ENCODE results near the gene CCDC127.
"Not testable (repeated sequence)": the region's sequence is repeated elsewhere in the genome, so short reads cannot be mapped to it uniquely, and the experiment has no call there.

CCDC127 gene

DNA sequence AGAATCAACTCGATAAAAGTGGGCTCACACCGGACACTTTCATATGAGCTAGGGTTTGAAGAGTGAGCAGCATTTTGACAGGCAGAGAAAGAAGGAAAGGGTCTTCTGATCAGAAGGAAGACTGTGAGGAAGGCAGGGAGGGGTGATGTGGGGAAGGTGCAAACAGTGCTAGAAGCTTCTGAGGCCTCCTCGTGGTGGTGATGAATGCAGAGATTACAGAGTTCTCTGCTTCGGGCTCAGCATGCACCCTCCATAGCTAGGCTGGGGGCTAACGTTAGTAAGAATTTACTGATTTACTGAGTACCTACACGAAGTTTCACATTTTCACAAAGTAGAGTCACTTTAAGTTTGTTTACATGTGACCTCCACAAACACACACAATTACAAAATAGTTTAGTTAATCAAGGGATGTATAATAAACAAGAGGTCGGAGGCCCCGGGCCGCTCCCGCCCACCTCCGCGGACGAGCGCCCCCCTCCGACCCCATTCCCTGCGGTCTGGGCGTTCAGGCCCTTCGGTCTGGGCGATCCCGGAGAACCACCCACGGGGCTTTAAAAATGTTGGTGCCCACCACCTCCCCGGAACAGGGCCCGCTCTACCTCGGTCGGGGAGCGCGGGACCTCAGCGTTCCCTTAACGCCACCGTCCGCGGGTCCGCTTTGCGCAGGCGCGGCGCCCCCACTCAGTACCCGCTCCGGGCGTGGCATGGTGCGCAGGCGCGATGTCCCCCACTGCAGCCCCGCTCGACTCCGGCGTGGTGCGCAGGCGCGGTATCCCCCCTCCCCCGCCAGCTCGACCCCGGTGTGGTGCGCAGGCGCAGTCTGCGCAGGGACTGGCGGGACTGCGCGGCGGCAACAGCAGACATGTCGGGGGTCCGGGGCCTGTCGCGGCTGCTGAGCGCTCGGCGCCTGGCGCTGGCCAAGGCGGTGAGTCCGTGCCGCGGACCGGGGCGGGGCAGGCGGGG lies at the start of gene CCDC127, which contains the start of gene SDHA:
Gene CCDC127 (minus strand): TSS at position 660 of the 963 bp plus-strand sequence. CDS start 1,304 bp downstream, outside the sequence.
Gene SDHA (plus strand): TSS at position 827 of the 963 bp plus-strand sequence. CDS start 36 bp downstream, at position 863.
- peak; percentile 92 to 96 (median 95) for DNase-seq (ENCODE audit: low read depth in 2 of 3, low spot score in 1 of 3)

DNA sequence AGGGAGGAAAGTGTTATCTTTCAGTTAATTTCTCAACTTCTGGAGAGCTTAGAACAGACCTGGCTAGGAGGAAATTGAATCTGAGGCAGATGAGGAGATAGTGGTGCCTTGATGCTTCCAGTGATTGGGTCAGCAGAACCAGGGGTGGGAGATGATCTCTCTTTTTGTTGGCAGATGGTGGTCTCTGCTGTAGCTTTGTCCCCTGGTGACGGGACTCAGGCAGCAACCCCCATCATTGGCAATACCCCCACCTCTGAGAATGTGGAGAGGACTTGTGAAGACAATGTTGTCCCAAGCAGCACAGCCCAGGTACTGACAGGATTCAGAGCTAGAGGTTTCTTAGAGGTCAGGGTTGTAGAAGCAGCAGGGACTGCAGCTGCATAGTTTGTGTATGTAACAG lies 49.8 kb upstream of the CCDC127 start:
- no peak for DNase-seq (ENCODE audit: low read depth in 2 of 3, low spot score in 1 of 3)

DNA sequence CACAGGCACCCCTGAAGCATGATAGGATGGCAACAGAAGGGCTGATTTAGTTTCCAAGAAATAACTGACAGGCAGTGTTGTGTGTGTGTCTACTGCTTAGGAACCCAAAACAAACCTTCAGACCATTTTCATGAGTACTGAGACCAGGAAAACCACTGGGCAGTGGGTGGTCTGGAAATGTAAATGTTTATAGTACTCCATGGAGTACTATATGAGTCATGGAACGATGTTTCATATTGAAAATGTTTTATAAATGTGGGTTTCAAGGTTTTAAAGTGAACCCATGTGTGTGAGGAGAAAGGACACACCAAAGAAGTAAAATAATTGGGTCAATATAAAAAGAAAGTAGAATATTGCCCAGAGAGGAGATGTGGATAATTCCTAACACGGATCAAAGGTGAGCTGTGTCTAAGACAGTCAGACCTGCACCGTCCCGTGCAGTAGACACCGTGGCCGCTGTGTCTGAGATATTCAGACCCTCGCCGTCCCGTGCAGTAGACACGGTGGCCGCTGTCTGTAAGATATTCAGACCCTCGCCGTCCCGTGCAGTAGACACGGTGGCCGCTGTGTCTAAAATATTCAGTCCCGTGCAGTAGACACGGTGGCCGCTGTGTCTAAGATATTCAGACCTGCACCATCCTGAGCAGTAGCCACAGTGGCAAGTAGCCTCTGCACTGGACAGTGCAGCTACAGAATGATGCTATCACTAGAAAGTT lies 48.5 kb upstream of the CCDC127 start:
- DNase-seq (ENCODE audit: low read depth in 2 of 3, low spot score in 1 of 3), result not testable (repeated sequence)

DNA sequence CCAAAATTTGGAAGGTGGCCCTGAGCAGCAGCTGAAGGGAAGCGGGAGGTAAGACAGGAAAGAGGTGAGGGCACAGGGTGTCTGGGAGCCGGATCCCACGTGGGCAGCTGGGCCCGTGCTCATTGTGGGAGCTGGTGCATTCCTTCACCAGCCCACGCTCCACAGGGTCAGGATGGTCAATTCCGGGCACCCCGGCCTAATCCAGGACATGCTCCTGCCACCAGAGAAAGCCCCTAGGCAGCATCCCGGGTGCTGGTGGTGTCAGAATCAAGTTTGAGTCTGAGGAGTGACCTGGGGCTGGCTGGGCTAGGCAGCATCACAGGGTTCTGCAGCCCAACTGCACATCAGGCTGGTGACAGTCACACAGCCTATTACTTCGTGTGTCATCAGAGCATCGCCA lies 46.4 kb upstream of the CCDC127 start:
- DNase-seq (ENCODE audit: low read depth in 2 of 3, low spot score in 1 of 3), result no peak

GRCh38 chr5:263275-263974 lies 45.5 kb upstream of the CCDC127 start:
- not testable (repeated sequence) for DNase-seq (ENCODE audit: low read depth in 2 of 3, low spot score in 1 of 3)

- no peak for DNase-seq (ENCODE audit: low read depth in 2 of 3, low spot score in 1 of 3)
Measured at GRCh38 chr5:257148-257547, 39.2 kb upstream of the CCDC127 start.

DNA sequence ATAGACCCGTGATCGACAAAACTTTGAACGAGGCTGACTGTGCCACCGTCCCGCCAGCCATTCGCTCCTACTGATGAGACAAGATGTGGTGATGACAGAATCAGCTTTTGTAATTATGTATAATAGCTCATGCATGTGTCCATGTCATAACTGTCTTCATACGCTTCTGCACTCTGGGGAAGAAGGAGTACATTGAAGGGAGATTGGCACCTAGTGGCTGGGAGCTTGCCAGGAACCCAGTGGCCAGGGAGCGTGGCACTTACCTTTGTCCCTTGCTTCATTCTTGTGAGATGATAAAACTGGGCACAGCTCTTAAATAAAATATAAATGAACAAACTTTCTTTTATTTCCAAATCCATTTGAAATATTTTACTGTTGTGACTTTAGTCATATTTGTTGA lies 38.4 kb upstream of the CCDC127 start:
- DNase-seq (ENCODE audit: low read depth in 2 of 3, low spot score in 1 of 3), result not testable (repeated sequence)

DNA sequence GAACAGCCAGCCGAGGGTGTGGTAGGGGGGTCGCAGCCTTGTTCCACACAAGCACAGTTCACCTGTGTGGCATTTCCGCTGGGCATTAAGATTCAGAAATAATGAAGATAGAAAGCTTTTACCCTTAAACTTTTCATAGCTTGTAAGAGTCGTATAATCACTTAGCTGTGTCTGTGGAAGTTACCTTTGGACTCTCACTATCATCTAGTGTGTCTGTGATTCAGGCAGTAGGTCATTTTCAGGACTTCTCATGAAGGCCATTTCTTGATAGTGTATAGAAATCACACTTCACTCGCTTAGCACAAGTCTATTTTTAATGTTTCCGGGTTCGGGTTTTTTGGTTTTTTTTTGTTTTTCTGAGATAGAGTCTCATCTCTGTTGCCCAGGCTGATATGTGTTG lies 37.2 kb upstream of the CCDC127 start:
- DNase-seq (ENCODE audit: low read depth in 2 of 3, low spot score in 1 of 3), result not testable (repeated sequence)

- DNase-seq (ENCODE audit: low read depth in 2 of 3, low spot score in 1 of 3), result not testable (repeated sequence)
Measured at GRCh38 chr5:254322-254721, 36.4 kb upstream of the CCDC127 start.

GRCh38 chr5:252546-252945 lies 34.6 kb upstream of the CCDC127 start:
- DNase-seq (ENCODE audit: low read depth in 2 of 3, low spot score in 1 of 3), result no peak

GRCh38 chr5:251975-252374 lies 34.0 kb upstream of the CCDC127 start:
- DNase-seq (ENCODE audit: low read depth in 2 of 3, low spot score in 1 of 3), result not testable (repeated sequence)

DNA sequence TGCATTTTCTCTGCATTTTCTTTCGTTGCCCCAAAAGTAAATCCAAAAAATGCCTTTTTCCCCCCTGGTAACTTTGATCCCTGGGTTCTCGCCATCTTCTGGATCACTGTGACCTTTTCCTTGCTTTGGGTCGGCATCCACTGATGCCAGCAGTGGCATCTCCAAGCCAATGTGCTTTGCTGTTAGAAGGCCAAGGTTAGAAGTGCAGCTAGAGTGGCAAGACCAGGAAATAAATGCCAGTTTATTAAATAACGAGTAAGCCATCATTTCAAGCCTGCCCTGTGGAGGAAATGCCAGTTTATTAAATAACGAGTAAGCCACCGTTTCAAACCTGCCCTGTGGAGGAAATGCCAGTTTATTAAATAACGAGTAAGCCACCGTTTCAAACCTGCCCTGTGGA lies 33.6 kb upstream of the CCDC127 start:
- DNase-seq (ENCODE audit: low read depth in 2 of 3, low spot score in 1 of 3), result not testable (repeated sequence)

- DNase-seq (ENCODE audit: low read depth in 2 of 3, low spot score in 1 of 3), result not testable (repeated sequence)
Measured at GRCh38 chr5:251016-251415, 33.1 kb upstream of the CCDC127 start.

- DNase-seq (ENCODE audit: low read depth in 2 of 3, low spot score in 1 of 3), result not testable (repeated sequence)
Measured at GRCh38 chr5:250396-250795, 32.4 kb upstream of the CCDC127 start.

GRCh38 chr5:245717-246116 lies 27.8 kb upstream of the CCDC127 start:
- DNase-seq (ENCODE audit: low read depth in 2 of 3, low spot score in 1 of 3), result not testable (repeated sequence)

DNA sequence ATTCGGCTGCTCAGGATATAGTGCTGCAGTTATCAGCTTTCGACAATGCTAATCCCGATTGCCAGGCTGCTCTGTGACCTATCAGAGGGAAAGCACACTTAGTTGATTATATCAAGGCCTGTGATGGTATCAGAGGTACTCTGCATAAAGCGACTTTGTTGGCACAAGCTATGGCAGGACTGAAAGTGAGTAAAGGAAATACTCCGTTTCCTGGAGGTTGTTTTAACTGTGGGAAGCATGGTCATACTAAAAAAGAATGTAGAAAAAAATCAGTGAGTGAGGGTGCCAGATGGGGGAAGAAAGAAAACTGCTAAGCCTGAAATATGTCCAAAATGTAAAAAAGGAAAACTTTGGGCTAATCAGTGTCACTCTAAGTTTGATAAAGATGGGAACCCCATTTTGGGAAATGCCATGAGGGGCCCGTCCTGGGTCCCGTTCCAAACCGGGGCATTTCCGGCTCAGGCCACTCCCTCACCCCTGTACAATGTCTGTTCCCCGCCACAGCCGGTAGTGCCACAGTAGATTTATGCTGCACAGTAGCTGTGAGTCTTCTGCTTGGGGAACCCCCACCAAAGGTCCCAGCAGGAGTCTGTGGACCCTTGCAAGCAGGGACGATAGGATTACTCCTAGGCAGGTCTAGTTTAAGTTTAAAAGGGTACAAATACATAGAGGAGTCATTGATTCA lies 25.9 kb upstream of the CCDC127 start:
- DNase-seq (ENCODE audit: low read depth in 2 of 3, low spot score in 1 of 3), result not testable (repeated sequence)

DNA sequence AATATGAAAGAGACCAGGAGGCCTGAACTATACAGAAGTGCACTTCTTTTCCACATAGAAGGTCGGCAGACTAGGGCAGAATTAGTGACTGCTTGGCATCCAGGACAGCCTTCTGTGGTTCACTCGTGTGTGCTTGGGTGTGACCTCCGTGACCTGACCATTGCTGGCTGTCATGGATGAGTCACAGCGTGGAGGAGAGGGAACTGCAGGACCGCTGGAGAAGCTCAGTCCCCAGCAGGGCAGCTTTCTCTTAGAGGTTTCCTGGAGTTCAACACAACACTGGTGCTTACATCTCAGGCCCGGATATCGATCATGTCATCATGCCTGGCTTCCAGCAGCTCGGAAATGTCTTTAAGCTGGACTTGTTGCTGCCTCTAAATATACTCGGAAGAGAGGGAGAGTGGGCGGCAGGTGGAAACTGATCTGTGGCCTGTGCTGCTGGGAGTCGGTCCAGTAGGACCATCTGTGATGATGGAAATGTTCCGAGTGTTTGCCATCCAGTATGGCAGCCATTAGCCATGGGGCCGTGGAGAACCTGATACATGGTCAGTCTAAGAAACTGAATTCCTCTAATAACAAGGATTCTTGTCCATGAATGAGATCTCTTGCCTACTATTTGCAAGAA lies 23.2 kb upstream of the CCDC127 start:
- not testable (repeated sequence) for DNase-seq (ENCODE audit: low read depth in 2 of 3, low spot score in 1 of 3)

GRCh38 chr5:240550-240949 lies 22.6 kb upstream of the CCDC127 start:
- DNase-seq (ENCODE audit: low read depth in 2 of 3, low spot score in 1 of 3), result not testable (repeated sequence)

GRCh38 chr5:237931-238330 lies 20.0 kb upstream of the CCDC127 start:
- DNase-seq (ENCODE audit: low read depth in 2 of 3, low spot score in 1 of 3), result not testable (repeated sequence)

DNA sequence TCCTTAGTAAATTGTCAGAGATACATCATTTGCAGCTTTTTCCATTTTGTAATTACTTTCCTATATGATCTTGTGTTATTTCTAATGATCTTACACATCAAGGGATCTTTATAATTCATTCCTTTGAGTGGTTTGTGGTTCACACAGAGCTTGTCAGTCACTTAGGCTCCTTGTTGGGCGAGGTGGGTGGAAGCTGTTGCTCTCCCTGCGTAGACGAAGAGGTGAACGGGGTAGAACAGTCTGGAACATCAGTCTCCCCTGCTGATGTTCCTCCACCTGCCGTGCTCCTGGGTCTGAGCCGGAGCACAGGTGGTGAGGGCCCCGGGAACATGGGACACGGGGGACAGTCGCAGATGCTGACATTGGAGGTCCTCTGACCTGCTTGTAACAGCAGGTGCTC lies 17.6 kb upstream of the CCDC127 start:
- DNase-seq (ENCODE audit: low read depth in 2 of 3, low spot score in 1 of 3), result not testable (repeated sequence)
